ENCODE data around the gene PRDM5.

Gene PRDM5

DNA sequence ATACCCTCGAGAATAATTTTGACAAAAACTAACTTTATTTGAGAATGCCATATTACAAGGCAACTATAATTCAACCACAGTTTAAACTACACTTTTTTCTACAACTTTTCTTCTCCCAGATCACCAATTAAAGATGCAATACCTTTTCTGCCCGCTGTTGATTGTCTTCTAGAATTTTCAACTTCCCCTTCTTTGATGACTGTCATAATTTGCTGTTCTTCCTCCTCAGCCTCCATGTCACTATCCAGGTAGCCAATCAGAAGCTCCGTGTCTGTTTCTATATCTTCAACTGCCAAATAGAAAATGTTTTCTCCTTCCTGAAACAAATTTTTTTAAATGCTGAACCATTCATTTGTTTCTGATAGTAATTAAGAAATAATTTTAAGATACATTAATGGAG, 101.5 kb downstream of the PRDM5 start:
- no peak for DNase-seq (ENCODE audit: low read depth in 2 of 2)

DNA sequence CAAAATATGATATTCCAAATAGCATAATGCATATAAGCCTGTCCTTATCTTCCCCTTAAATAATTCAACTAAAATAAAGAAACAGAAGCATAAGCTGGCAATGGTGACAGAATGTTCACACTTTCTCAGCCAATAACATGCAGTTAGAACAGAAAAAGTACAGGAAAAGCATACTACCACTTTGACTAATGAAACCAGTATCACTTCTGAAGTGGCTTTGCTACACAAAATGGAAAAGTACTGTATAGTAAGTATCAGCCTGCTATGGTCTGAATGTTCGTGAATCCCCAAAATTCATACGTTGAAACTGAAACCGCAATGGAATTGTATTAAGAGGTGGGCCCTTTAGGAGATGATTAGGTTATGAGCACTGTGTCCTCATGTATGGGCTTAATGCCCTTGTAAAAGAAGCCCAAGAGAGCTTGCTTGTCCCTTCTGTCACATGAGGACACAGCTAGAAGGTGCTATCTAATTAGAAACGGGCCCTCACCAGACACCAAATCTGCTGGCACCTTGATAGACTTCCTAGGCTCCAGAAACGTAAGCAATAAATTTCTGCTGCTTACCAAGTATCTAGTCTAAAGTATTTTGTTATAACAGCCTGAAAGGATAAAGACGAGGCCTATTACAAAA, 102.6 kb downstream of the PRDM5 start:
- DNase-seq (ENCODE audit: low read depth in 2 of 2) = no peak

DNA sequence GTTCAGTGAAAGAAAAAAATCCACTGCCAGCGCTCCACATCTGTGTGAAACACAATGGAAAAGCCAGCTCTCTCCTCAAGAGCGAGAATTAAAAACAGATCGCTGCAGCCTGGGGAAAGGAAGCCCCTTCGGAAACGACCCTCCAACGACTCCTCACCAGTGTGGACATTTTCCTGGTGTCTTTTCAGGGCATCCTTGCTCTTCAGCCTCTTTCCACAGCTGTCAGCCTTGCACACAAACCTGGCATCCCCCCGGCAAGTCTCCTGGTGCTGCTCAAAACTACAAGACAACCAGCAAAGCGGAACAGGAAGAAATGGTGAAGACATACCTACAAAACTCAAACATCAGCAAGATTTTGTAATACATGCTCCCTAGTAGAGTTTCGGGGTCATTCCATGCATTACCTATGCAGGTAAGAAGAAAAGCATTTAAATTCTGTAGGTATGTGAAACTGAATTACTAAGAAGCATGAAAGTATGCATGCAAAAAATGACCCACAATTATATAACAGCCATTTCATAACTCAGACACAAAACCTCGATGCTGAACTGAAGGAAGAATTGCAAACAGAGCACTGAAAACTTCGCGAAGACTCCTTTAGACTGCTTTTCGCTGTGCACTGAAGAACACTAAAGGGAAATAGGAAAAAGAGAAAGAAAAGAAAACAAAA, 106.1 kb downstream of the PRDM5 start:
- no peak for DNase-seq (ENCODE audit: low read depth in 2 of 2)

DNA sequence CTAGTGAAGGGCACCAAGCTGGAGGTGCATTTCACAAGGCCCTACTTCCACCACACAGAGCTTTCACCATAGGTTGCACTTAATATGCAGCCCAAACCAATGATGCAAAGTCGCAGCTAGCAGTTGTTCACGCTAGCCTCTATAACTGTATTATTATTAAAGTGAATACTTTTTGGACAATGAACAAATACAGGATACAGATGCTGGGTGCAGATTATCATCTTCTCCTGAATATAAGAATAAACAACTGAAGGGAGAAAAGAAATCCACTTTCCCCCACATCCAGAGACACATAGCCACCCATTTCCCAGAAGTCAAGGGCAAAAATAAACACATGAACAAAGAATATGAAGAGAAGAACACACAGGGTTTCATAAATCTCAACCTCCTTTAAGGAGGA, 107.2 kb downstream of the PRDM5 start:
- DNase-seq (ENCODE audit: low read depth in 2 of 2) = no peak

DNA sequence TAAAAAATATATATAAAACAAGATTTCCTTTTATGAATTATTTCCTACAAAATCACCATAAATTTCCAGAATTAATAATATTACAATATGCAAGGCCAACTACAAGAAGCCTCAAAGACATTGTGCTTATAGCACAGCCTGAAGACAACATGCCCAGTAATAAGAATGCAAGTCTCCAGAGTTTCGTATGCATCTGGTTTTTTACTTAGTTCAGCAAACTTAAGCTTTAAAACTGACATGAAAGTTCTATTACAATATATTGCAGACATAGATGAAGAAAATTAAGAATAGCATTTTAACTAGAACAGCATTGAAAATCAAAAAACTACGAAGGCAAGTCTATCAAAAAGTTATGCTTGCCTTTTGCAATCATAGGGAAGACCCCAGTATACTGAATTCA, 107.6 kb downstream of the PRDM5 start:
- DNase-seq (ENCODE audit: low read depth in 2 of 2) = no peak

DNA sequence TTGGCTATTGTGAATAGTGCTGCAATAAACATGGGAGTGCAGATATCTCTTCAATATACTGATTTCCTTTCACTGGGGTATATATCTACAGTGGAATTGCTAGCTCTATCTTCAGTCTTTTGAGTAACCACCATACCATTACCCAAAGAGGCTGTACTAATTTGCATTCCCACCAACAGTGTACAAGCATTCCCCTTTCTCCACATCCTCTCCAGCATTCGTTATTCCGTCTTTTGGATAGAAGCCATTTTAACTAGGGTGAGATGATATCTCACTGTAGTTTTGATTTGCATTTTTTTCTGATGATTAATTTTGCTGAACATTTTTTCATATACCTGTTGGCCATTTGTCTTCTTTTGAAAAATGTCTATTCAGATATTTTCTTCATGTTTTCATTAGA, 110.3 kb downstream of the PRDM5 start:
- no peak for DNase-seq (ENCODE audit: low read depth in 2 of 2)

DNA sequence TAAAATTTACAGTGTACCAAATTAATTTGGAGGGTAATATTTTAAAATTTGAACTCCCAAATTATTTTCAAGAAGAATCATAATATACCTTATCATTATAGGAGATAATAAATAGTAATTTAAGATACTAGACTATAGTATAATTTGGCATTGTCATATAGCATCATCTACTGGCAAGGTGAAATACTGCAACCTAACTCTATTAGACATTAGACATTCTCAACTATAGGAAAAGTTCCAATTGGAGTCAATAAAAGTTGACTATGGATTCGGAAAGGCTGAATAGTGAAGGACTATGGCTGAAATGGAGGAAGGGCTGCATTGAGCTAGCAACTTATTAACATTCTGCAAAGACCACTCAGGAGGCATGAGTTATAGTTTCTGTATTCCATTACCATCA, 113.0 kb downstream of the PRDM5 start:
- DNase-seq (ENCODE audit: low read depth in 2 of 2) = no peak

DNA sequence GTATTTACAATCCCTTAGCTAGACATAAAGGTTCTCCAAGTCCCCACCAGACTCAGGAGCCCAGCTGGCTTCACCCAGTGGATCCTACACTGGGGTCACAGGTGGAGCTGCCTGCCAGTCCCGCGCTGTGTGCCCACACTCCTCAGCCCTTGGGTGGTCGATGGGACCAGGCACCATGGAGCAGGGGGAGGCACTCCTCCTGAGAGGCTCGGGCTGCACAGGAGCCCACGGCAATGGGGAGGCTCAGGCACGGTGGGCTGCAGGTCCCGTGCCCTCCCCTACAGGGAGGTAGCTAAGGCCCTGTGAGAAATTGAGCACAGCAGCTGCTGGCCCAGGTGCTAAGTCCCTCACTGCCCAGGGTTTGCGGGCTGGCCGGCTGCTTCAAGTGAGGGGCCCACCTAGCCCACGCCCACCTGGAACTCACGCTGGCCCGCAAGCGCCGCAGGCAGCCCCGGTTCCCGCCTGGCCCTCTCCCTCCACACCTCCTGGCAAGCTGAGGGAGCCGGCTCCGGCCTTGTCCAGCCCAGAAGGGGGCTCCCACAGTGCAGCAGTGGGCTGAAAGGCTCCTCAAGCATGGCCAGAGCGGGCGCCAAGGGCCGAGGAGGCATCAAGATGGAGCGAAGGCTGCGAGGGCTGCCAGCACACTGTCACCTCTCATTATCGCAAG, 113.9 kb downstream of the PRDM5 start:
- no peak for DNase-seq (ENCODE audit: low read depth in 2 of 2)

DNA sequence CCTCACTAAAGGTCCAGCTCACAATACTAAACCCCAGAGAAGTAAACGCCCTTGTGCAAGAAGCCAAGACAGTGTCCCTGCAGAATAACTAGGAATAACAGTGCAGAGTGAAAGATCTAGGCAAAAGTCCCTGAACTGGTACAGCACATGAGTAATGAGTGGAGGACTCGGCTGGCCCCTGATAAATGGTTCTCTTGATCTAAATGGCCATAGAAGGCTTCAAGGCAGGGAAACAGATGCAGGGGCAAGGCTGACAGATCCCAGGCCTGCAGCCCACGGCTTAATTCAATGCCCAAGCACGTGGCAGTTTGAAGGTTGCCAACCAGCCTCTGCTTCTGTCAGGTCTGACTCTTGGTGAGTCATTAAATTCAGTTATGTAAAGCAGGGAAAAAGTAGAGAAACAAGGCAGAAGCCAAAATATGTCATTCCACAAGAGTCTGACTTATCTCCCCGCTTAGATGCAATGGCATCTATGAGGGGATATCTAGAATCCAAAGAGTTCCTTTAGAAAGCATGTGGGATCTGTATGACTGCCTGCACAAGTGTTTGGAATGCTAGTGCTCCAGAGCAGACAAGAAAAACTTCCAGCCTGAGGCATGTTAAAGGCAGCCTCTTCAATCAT, 121.3 kb downstream of the PRDM5 start:
- no peak for DNase-seq (ENCODE audit: low read depth in 2 of 2)

DNA sequence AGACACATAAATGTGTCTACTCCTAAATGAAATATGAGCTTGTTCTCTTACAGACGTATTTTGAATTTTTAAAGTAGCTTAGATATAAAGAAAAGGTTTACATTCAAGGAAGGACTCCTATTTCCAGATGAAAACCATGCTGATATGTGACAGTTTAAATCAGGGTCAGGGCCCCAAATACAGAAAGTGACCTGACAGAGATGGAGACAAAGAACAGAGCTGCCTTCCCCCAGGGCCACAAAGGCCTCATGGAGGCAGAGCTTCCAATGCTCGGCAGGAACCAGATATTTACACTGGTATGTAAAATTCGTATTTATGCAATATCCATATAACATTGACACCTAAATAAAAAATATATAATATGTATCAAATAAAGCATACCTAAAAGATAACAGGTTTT, 124.0 kb downstream of the PRDM5 start:
- no peak for DNase-seq (ENCODE audit: low read depth in 2 of 2)

DNA sequence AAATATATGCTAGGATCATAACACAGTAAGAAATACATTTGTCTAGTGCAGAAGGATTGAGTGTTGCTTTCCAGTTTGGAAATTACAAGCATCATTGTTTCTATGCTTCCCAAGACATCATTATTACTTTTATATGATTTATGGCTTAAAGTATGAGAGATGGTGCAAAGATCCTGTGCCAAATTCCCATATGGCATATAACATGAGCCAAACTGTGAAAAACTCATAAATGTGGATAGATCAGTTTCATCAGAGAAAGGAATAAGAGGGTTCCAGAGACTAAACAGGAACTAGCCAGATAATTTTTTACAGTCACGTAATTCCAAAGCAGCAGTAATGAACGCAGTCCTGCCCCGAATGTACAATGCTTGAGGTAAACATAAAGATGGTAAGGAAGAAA, 126.3 kb downstream of the PRDM5 start:
- DNase-seq (ENCODE audit: low read depth in 2 of 2) = no peak

DNA sequence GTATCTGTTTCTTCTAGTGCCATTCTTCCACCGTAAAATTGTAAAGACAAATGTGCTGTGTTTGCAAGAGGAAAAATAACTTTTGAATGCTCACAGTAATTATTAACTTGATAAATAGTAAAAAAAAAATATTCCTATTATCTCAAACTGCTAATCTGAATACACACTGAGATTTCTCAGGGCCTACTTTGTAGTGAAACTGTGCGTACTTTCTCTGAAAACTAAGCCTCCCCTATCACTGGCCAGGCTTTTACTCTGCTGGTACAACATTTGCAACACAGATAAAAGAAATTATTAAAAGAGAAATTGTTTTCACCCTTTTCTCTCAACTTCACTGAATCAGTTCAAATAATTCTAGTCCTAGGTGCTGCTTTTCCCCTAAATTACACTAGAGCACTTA, 137.3 kb downstream of the PRDM5 start:
- no peak for DNase-seq (ENCODE audit: low read depth in 2 of 2)

DNA sequence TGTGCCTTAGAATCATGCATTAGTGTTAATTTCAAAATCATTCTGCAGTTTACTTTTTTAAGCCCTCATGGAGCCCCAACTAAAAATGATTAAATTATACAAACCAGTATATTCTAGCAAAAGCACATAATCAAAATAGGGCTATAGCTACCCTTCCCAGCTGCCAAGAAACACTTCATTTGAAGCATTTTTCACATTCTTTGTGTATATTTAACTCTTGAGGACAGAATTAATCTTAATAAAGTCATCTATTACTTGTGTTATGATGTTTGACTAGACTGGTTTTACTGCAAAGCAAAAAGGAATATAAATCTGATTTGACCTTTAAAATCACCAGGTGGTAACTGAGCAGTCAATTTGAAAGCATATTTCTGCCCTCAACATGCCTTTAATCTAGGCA, 145.1 kb downstream of the PRDM5 start:
- DNase-seq (ENCODE audit: low read depth in 2 of 2) = no peak

DNA sequence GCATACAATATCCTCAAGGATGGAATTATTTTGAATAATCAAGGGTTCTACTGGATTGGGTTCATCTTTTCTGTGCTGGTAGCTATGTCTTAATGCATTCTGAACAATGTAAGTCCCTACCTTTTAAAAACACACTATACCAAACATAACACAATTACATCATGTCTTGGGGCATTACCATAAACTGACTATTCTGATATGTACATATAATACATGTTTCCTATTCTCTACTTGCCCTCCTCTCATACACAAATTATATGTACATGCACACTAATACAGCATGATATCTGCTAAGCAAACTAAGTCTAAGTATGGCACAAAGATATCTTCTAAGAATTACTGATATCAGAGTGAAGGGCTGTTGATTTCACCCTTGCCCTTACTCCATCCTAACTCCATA, 147.1 kb downstream of the PRDM5 start:
- DNase-seq (ENCODE audit: low read depth in 2 of 2) = no peak

DNA sequence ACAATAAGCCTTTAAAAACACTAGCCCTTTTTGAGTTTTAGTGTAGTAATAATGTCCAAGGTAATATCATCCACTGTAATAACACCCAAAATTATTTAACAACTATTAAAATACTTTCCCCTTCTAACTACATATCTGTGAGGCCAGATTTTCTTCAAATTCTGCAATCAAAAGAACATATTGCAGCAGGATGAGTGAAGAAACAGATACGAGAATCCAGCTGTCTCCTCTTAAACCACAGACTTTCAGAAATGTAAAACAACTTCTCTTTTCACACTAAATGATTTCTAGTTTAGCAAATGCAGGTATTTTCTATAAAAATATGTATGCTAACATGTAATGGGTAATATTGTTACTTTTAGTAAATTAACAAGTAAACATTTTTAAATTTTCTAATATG, 148.9 kb downstream of the PRDM5 start:
- no peak for DNase-seq (ENCODE audit: low read depth in 2 of 2)

DNA sequence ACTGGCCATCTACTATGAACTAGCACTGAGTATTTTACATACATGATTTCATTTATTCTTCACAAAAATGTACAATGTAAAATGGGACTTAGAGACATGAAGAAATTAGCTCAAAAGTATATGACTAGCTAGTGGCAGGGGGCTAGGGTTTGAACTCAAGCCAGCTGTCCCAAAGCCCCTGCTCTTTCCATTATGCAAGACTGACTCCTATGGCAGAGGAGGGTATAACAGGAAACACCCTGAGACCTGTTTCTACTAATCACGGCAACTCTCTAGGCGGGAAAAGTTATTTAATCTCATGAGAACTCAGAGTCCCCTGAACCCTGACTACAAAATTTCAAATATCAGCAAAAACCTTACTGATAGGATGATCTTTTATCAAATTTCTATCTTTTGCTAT, 150.6 kb downstream of the PRDM5 start:
- DNase-seq (ENCODE audit: low read depth in 2 of 2) = no peak

DNA sequence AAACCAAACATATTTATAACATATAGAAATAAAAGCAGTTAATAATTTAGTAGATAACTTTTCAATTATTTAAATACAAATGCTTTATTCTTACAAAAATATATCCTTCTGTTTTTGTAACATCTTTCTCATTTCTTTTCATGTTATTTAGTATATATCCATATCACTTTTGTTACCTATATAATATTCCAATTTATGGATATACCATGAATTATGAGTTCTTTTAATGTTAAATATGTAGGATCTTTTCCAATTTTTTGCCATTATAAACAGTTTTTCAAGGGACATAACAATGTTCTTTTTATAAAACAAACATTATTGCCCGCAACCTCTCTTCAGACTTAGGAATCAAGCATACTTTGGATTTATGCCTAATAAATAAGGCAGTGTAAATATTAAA, 151.6 kb downstream of the PRDM5 start:
- no peak for DNase-seq (ENCODE audit: low read depth in 2 of 2)

DNA sequence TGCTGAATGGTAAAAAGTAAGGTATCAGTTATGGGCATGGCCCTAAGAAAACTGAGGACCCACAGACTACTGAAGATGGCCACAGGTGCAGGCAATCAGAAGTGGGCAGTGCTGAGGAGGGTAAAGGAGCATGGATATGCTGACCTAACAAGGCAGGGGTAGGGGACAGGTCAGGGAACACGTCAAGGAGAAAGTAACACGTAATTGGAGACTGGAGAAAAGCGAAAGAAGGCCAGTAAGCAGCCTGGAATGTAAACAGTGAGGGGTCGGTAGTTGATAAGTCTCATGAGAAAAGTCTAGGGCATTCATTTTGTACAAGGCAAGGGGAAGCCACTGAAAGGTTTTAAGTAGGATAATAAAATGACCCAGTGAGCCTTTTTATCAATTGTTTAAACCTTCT, 153.3 kb downstream of the PRDM5 start:
- DNase-seq (ENCODE audit: low read depth in 2 of 2) = no peak

DNA sequence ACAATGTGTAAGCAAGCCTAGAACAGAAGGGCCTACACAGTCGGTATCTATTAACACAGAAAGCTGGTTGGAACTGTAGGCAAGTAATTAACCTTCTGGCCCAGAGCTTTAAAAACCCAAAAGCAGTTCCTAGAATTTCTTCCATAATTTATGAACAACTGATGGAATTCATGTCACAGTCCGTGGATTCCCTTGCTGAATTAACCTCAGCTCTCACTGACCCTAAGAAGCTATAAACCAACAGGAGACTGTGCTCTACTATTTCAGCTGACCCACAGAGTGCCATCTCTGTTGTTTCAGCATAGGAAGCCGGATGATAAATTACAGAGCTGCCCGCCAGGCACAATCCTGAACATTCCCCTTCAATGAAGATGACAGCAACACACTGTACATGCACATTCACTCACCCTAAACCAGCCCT, 157.3 kb downstream of the PRDM5 start:
- DNase-seq (ENCODE audit: low read depth in 2 of 2) = no peak

DNA sequence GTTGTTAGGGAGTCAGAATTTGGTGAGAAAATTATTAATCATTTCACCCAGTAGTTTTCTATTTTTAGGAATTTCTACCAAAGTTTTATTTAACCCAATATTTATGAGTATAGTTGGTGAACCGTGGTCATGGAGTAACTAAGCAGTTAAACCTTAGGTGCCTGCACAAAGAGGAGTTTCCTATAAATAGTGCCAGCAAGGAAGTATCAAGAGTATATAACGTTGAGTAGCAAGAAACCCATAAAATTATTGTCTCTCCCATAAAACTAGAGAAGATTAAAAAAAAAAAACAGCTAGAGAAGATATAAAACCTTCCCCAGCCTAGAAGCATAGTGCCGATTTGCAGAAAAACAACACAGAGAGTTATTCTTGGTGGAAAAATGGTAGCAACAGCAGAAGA, 158.9 kb downstream of the PRDM5 start:
- no peak for DNase-seq (ENCODE audit: low read depth in 2 of 2)

DNA sequence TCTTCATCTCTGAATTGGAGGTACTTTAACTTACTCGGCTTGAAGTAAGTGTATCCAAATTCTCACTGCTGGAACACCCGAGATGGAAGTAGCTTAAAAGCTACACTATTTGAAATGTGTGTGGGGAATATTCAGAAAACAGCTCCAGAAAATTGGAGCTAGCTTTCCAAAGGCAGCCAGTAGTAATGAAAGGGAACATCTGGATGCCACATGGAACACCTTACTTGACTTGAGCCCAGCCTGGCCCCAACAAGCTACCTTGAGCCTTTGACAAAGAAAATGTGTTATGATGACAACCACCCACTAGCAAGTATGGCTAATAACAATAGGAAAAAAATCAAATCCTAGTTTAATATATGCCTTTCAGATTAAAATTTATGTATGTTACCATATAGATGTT, 161.5 kb downstream of the PRDM5 start:
- no peak for DNase-seq (ENCODE audit: low read depth in 2 of 2)

DNA sequence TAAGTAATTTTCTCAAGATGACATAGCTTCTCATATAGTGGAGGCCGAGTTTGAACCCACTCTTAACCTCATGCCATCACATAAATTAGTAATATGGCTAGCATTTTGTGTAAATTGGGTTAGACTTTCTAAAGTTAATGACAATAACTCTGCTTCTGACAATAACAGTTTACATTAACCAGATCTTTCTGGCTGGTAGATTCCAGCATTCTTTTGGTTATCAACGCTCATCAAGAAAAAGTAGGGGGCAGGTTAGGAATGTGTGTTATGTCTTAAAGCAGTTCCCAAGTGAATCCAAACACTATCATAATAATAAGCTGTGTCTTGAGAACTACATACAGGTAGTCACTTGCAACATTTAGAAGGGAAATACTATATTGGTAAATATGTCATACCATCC, 162.5 kb downstream of the PRDM5 start:
- no peak for DNase-seq (ENCODE audit: low read depth in 2 of 2)

DNA sequence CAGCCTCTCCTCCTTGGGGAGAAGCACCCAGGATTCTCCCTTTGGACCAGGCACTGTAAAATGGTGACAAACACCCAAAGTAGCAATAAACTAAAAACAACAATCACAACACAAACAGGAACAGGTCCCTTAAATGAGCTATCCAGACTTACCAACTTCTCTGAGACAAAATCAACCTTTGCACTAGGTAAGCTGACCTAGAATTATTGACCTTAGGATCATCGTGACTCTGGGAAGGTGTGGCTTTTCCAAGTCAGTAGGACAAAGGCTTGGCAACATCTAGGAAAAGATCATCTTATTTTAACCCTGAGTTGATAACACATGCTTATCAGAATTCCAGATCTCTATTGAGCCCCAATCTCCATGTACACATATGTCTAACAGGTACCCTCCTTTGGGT, 166.7 kb downstream of the PRDM5 start:
- no peak for DNase-seq (ENCODE audit: low read depth in 2 of 2)

Measured in stimulated activated CD8-positive, alpha-beta memory T cell treated with anti-CD3 and anti-CD28 coated beads, Interleukin-7, amount 100 ng/mL, for 4 hours (primary cell).